HL-60 (cell line): ENCODE results near the gene PPIL6.

Source experiments
- POLR2AphosphoS5 ChIP-seq: IDR thresholded peaks from 2 replicates; pipeline ENCODE4 v1.6.1; 2012; ENCODE audit warnings: low read depth
- SPI1 ChIP-seq: IDR thresholded peaks from 2 replicates; pipeline ENCODE4 v1.6.1; 2012; ENCODE audit warnings: low read depth, mild to moderate bottlenecking, borderline replicate concordance
- TF ChIP-seq, protein P1 (sequence below): IDR thresholded peaks from one replicate; pipeline ENCODE4 v1.5.1; 2011; ENCODE audit warnings: low read length, control low read depth, inconsistent platforms; ENCODE audit not compliant: insufficient read depth
- TF ChIP-seq, protein P2 (sequence below): IDR thresholded peaks from 2 replicates; pipeline ENCODE4 v1.6.1; 2012; ENCODE audit warnings: low read depth; ENCODE audit not compliant: insufficient replicate concordance

DNA sequence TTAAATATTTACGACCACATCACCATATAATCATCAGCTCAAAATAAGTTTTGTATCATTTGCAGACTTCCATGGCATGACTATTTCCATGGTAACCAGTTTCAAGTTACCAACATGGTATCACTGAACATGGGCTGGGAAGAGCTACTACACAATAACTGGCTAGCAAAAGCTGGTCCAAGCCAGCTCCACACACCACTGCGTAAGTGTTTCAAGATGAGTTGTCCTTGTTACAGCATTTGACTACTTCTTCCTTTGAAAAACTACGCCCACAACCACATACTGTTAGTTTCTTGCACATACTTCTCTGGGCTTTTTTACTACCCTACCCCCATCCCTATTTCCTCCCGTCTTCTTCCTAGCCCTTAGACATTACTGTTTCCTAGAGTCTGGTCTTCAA is 66.7 kb downstream of the PPIL6 start:
- TF ChIP-seq, protein P1, sequence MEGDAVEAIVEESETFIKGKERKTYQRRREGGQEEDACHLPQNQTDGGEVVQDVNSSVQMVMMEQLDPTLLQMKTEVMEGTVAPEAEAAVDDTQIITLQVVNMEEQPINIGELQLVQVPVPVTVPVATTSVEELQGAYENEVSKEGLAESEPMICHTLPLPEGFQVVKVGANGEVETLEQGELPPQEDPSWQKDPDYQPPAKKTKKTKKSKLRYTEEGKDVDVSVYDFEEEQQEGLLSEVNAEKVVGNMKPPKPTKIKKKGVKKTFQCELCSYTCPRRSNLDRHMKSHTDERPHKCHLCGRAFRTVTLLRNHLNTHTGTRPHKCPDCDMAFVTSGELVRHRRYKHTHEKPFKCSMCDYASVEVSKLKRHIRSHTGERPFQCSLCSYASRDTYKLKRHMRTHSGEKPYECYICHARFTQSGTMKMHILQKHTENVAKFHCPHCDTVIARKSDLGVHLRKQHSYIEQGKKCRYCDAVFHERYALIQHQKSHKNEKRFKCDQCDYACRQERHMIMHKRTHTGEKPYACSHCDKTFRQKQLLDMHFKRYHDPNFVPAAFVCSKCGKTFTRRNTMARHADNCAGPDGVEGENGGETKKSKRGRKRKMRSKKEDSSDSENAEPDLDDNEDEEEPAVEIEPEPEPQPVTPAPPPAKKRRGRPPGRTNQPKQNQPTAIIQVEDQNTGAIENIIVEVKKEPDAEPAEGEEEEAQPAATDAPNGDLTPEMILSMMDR = no peak
- TF ChIP-seq POLR2AphosphoS5 (no peak), SPI1 (no peak)
- TF ChIP-seq, protein P2, sequence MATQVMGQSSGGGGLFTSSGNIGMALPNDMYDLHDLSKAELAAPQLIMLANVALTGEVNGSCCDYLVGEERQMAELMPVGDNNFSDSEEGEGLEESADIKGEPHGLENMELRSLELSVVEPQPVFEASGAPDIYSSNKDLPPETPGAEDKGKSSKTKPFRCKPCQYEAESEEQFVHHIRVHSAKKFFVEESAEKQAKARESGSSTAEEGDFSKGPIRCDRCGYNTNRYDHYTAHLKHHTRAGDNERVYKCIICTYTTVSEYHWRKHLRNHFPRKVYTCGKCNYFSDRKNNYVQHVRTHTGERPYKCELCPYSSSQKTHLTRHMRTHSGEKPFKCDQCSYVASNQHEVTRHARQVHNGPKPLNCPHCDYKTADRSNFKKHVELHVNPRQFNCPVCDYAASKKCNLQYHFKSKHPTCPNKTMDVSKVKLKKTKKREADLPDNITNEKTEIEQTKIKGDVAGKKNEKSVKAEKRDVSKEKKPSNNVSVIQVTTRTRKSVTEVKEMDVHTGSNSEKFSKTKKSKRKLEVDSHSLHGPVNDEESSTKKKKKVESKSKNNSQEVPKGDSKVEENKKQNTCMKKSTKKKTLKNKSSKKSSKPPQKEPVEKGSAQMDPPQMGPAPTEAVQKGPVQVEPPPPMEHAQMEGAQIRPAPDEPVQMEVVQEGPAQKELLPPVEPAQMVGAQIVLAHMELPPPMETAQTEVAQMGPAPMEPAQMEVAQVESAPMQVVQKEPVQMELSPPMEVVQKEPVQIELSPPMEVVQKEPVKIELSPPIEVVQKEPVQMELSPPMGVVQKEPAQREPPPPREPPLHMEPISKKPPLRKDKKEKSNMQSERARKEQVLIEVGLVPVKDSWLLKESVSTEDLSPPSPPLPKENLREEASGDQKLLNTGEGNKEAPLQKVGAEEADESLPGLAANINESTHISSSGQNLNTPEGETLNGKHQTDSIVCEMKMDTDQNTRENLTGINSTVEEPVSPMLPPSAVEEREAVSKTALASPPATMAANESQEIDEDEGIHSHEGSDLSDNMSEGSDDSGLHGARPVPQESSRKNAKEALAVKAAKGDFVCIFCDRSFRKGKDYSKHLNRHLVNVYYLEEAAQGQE = no peak
